ENCODE results near the gene NLRP3. TPM values are rescaled to one million over a fixed set of nuclear protein-coding genes. Genes with fewer than 3 reads are reported as not detected.
"Not testable (repeated sequence)": the region's sequence is repeated elsewhere in the genome, so short reads cannot be mapped to it uniquely, and the experiment has no call there.

The NLRP3 gene
- total RNA-seq, 1 donor from 2014 or later: 11.5 TPM

DNA sequence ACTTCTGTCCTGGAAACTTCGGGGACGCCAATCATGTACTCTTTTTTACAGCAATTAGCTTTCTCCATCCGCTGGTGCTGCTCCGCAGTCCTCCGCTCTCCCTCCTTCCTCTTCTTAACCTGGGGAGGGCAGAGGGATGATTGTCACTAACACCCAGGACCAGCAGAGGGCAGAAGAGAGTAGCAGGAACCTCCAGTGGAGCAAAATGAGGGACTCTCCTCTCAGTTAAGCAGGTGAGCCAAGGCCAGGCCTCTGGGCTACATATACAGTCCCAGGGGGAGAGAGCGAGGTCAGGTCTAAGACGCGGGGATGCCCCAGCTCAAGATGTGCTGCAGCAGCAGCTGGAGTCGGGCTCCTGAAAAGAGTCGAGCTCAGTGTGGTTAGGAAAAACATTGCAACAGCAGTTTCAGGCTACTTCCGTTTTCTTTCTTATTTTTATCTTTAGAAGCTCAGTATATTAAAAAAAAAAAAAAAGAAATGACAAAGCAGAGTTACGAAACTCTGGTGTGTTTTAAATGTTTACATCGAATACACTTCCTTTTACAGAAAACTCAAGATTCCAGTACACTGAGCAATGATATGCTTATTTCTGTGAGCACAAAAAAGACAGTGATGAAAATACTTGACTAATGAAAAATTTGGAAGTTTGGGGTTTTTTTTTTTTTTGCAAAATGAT lies 25.7 kb upstream of the NLRP3 start:
- DNase-seq (ENCODE audit: low spot score): no peak

DNA sequence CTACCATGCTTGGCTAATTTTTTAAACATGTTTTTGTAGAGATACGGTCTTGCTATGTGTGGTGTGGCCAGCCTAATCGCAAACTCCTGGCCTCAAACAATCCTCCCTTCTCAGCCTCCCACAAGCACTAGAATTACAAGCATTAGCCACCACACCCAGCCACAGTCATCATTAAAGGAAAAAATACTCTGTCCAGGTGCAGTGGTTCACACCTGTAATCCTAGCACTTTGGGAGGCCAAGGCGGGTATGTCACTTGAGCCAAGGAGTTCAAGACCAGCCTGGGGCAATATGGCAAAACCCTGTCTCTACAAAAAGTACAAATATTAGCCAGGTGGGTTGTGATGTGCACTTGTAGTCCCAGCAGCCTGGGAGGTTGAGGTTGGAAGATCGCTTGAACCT lies 25.0 kb upstream of the NLRP3 start:
- DNase-seq (ENCODE audit: low spot score): no peak

DNA sequence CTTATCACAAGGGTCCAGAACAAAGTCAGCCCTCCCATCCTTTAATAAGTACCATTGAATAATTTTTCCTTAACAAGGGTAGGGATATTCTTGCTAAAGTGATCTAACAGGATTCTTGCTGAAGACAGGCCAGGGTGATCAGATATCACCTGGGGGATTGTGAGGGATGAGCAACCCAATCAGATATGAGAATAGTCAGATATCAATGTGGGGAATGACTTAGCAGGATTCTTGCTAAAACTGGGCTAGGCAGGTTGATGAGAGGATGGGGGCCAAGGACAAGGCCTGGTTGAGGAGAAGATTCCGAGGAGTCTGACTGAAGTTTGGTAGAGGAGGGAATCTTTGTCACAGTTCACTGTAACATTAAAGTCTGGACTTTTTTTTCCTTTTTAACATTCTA lies 23.9 kb upstream of the NLRP3 start:
- DNase-seq (ENCODE audit: low spot score): no peak

DNA sequence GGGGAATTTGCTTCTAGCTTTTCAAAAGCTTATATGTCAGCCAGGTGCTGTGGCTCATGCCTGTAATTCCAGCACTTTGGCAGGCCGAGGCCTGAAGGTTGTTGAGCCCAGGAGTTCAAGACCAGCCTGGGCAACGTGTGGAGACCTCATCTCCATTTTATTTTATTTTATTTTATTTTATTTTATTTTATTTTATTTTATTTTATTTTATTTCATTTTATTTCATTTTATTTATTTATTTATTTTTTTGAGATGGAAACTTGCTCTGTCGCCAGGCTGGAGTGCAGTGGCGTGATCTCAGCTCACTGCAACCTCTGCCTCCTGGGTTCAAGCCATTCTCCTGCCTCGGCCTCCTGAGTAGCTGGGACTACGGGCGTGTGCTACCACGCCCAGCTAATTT lies 20.9 kb upstream of the NLRP3 start:
- DNase-seq (ENCODE audit: low spot score): not testable (repeated sequence)

DNA sequence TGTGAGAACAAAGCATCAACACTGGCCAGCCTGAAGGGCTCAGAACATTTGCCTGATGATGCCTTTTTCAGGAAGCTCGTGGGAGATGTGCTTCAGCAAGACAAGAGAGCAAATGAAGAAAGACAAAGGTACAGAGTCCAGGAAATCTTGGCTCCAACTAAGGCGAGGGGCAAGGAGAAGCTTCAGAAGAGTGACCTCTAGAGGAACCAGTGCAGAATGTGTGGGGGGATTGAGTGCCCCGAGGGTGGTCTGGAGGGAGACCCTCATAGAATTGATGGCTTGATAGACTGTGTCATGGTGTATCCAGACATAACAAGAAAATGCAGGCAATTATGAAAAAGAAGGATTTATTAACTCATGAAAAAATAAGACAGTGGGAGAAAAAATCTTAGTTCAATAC lies 15.3 kb upstream of the NLRP3 start:
- no peak for DNase-seq (ENCODE audit: low spot score)

DNA sequence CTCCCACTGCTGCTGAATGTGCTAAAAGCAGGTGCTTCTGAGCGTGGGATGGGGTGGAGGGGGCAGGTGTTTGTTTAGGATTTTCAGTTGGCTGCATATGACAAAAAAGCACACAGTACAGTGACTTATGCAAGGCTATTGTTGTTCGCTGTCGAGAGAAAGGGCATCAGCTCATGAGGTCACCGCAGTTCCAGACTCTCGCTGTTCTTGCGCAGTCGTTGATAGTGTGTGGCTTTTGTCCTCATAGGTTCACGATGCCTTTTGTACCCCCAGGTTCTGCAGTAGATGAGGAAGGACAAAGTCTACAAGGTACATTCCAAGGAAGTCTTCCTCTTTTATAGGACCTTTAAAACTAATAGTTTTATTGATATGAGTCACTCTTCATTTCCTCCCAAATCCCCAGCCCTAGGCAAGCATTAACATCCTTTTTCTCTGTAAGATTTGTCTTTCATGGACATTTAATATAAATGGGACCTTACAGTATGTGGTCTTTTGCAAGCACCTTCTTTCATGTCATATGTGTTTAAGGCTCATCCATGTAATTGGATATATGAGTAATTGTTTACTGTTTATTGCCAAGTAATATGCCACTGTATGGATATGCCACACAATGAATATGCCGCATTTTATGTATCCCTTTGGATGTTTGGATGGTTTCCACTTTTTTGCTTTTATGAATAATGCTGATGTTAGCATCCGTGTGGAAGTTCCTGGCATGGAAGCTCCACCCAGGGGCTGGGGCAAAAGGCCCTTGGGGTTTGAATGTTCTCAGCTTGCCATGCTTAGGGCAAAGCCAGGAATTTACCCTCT lies 14.5 kb upstream of the NLRP3 start:
- DNase-seq (ENCODE audit: low spot score): no peak

DNA sequence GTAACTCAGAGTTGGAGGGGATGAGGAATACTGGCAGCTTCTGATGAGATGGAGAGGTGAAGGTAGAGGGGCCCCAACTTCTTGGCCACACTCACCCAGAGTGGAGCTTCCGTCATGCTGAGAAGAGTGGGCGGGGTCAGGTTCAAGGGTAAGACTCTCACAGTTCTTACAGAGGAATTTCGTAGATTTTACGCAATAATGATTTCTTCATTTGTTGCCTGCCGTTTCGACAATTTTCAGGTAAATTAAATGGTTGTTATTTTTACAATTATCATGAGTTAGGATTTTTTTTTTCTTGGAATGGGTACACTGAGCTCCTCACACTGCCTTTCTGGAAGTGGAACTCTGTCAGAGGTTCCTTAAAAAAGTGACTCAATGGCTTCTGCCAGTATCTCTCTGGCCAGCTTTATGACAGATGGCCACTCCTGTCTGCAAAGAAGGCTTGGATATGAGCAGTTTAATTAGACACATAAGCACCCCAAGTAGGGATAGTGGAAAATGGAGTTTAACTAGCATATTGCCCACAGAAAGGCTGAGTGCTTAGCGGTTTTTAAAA lies 13.8 kb upstream of the NLRP3 start:
- no peak for DNase-seq (ENCODE audit: low spot score)

DNA sequence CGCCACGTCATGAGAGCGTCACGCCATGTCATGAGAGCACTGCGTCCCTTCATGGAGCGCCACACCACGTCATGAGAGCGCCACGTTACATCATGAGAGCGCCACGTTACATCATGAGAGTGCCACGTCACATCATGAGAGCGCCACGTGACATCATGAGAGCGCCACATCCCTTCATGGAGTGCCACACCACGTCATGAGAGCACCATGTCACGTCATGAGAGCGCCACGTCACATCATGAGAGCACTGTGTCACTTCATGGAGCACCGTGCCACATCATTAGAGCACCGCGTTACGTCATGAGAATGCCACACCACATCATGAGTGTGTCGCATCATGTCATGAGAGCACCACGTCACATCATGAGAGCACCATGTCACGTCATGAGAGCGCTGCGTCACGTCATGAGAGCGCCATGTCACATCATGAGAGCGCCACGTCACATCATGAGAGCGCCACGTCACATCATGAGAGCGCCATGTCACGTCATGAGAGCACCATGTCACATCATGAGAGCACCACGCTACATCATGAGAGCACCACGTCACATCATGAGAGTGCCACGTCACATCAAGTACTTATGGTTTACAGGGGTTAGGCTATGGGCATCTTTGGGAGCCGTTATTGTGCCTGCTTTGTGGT lies 9.8 kb upstream of the NLRP3 start:
- no peak for DNase-seq (ENCODE audit: low spot score)

DNA sequence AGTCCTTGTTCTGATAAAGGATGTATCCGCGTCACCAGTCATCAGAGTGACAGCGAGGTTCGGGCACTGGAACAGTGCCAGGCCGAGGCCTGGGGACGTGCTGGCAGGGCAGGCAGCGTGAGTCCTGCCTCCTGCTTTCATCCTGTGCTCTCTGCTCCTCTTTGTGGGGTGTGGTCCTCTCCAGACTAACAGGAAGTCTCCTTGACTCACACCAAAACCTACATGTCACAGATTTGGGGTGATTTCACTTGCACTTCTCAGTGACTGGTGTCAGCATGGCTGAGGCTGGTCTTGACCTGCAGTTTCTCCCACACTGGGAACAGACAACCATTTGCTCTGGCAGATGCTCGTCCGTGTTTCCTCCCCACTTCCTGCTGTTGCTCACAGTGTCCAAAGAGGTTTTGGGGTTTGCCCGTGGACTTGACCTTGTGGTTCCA lies 8.8 kb upstream of the NLRP3 start:
- DNase-seq (ENCODE audit: low spot score): no peak

DNA sequence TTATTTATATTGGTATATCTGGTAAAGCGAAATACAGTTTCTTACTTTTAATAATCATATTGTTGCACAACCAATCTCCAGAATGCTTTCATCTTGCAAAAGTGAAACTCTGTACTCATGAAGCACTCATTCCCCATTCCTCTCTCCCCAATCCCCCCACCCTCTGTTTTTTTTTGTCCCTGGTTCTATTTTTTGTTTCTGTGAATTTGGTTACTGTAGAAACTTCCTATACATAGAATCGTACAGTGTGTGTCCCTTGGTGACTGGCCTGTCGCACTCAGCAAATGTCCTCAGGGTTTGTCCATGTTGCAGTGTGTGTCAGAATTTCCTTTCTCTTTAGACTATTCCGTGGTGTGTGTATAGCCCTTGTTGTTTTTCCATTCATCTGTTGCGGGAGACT lies 7.9 kb upstream of the NLRP3 start:
- no peak for DNase-seq (ENCODE audit: low spot score)

DNA sequence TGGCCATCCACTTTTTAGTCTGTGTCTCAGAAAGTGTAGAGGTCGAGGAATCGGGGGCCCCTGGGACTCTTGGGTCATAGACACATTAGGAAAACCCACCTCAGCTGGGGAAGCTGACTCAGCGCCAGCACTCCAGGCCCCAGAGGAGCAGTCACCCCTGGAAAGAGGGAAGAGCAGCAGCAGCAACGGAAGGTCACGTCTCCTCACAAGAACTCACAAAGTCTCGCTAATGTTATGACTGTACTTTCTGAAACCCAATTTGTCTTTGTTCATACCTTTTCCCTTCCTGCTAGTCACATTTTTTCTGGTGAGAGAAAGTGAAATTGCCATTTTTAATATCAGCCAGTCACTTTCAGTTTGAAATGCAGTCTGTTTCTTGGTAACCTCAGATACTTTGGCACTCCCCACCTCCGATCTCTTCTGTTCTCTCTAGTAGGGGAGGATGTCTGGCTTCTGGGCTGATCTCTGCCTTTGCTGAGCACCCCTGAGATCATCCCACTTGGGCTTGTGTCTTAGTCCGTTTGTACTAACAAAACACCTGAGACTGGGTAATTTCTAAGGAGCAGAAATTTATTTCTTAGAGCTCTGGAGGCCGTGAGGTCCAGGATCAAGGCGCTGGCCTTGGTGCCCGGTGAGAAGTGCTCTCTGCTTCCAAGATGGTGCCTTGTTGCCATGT lies 6.0 kb upstream of the NLRP3 start:
- no peak for DNase-seq (ENCODE audit: low spot score)

DNA sequence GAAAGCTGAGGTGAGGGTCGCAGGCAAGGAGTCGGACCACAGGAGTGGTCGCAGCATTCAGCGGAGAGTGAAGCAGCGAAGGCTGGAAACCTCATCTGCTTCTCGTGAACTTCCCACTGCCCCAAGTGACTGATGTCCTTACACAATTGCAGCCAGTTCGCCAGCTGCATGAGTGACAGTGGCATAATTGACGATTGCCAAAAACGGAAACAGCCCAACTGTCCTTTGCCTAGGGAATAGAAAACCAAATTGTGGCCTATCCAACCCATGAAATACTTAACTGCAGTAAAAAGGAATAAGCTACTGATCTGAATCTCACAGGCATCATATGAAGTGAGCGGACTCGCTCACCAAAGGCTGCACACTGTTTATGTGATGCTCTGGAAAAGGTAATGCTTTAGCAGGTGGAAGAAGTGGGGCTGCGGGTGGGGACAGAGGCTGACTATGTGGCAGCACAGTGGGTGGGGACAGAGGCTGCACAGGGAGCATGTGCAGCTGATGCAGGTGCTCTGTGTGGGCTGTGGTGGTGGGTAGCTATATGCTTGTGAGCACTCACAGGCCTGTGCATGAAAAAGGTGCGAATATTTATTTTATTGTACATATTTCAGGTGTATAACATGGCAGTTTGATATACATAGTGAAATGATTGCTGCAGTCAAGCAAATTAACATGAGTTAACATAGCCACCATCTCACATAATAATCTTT lies 4.2 kb upstream of the NLRP3 start:
- no peak for DNase-seq (ENCODE audit: low spot score)

DNA sequence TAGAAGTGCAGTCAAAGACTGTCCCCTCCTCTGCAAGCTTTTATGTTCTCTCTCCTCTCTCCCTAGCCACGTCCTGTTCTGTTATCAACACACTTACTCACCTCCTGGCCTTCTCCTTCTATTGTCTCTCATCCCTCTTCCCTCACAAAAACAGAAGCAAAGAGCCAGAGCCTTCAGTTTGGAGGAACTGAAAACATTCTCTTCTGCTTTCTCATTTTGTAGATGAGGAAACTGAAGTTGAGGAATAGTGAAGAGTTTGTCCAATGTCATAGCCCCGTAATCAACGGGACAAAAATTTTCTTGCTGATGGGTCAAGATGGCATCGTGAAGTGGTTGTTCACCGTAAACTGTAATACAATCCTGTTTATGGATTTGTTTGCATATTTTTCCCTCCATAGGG lies 1.9 kb downstream of the NLRP3 start:
- DNase-seq (ENCODE audit: low spot score): no peak

DNA sequence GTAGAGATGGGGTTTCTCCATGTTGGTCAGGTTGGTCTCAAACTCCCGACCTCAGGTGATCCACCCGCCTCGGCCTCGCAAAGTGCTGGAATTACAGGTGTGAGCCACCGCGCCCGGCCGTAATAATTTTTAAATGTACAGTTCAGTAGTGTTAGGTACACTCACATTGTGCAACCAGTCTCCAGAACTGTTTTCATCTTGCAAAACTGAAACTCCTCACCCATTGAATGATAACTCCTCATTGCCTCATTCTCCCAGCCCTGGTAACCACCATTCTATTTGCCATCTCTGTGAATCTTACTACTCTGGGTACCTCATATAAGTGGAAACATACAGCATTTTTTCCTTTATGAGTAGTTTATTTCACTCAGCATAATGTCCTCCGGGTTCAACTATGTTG lies 3.4 kb downstream of the NLRP3 start:
- DNase-seq (ENCODE audit: low spot score): no peak

DNA sequence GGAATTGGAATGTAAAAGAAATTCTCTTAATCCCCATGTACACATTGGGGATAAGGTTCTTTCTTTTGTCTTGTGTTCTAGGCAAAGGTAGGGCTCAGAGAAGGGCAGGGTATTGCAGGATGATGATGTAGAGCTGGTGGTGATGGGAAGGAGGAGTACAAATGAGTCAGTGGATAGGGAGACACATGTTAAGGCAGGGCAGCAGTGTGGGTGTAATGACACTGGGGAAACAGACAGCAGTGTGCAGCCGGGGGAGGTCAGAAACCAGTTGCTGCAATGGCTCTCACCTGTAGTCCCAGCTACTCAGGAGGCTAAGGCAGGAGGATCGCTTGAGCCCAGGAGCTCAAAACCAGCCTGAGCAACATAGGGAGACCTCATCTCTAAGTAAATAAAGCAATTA lies 5.1 kb downstream of the NLRP3 start:
- no peak for DNase-seq (ENCODE audit: low spot score)

DNA sequence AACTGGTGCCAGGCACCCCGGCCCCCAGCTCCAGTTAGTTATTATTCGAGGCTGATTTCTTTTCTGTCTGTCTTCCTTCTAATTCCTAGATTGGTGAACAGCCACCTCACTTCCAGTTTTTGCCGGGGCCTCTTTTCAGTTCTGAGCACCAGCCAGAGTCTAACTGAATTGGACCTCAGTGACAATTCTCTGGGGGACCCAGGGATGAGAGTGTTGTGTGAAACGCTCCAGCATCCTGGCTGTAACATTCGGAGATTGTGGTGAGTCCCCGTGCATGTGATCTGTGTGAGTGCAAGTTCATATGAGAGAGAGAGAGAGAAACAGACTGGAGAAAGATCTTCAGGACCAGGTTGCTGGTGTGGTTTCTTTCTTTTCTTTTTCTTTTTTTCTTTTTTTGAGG lies 13.5 kb downstream of the NLRP3 start:
- no peak for DNase-seq (ENCODE audit: low spot score)

DNA sequence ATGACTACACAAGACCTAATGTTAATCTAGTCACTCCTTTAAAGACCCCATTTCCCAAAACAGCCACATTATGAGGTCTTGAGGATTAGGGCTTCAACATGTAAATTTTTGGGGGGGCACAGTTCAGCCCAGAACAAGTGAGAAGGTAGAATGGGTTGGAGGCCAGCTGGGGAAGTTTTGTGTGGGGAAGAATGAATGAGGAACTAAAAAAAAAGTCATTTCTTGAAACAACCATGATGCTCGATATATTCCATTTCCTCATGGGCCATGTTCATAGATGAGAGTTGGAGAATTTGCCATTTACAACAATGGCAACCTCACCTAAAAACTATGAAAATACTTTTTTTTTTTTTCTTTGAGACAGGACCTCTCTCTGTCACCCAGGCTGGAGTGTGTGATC lies 14.5 kb downstream of the NLRP3 start:
- DNase-seq (ENCODE audit: low spot score): no peak

DNA sequence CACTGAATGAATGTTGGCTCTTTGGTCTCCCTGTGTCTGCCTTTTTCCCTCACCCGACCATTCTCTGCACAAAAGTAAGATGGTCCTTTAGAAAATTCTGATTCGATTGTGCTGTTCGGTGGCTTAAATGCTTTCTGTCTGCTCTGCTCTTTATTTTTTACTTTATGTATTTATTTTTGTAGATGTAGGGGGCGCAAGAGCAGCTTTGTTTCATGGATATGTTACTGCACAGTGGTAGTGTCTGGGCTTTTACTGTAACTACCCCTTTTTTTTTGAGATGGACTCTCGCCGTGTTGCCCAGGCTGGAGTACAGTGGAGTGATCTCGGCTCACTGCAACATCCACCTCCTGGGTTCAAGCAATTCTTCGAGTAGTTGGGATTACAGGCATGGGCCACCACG lies 15.7 kb downstream of the NLRP3 start:
- DNase-seq (ENCODE audit: low spot score): no peak

DNA sequence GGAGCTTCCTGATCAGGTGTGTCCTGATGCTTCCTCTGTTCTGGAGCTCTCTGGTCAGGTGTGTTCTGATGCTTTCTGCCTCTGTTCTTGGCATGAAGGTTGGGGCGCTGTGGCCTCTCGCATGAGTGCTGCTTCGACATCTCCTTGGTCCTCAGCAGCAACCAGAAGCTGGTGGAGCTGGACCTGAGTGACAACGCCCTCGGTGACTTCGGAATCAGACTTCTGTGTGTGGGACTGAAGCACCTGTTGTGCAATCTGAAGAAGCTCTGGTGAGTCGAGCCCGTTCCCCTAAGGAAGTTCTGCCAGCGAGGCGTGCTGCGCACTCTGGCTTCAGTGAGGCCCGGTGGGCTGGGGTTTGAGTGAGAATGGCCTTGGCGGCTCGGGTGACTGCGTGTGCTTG lies 18.0 kb downstream of the NLRP3 start:
- DNase-seq (ENCODE audit: low spot score): no peak

DNA sequence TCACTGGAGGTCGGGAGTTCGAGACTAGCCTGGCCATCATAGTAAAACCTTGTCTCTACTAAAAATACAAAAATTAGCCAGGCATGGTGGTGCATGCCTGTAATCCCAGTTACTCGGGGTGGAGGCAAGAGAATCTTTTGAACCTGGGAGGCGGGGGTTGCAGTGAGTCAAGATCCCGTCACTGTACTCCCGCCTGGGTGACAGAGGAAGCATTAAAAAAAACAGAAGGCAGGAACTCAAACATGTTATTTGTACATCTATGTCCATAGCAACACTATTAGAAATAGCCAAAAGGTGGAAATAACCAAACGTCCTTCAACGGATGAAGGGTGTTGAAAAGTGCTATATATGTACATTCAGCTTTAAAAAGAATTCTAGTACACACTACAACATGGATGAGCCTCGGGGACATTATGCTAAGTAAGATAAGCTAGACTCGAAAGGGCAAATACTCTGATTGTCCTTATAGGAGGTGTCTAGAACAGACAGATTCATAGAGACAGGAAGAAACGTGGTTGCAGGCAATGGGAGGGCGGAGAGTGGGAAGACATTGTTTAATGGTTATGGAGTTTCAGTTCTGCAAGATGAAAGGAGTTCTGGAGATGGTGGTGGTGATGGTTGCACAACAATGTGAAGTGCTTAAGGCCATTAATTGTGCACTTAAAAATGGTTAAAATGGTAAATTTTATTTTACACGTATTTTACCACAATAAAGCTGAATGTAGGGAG lies 19.2 kb downstream of the NLRP3 start:
- DNase-seq (ENCODE audit: low spot score): no peak

Data from mesenteric fat pad (tissue), 1 donor.